GM21390 (cell line): Measurements from ENCODE around the gene RCAN2.
"Not testable (repeated sequence)": the region's sequence is repeated elsewhere in the genome, so short reads cannot be mapped to it uniquely, and the experiment has no call there.

ENCODE experiments used
- ATAC-seq: cut with Tn5 transposase; IDR thresholded peaks from one replicate; pipeline ENCODE4 v1.9.1; 2021; ENCODE audit not compliant: unreplicated experiment

The RCAN2 gene

GRCh38 chr6:46440641-46441040 is 50.6 kb downstream of the RCAN2 start:
- ATAC-seq = no peak

- ATAC-seq = no peak
Measured at GRCh38 chr6:46440141-46440540, 51.1 kb downstream of the RCAN2 start.

- no peak for ATAC-seq
Measured at GRCh38 chr6:46438245-46438644, 53.0 kb downstream of the RCAN2 start.

GRCh38 chr6:46437671-46438221 is 53.5 kb downstream of the RCAN2 start:
- no peak for ATAC-seq

- ATAC-seq = no peak
Measured at GRCh38 chr6:46422619-46423018, 68.6 kb downstream of the RCAN2 start.

- ATAC-seq = no peak
Measured at GRCh38 chr6:46421939-46422338, 69.3 kb downstream of the RCAN2 start.

GRCh38 chr6:46420921-46421638 is 70.2 kb downstream of the RCAN2 start:
- ATAC-seq = no peak

GRCh38 chr6:46419576-46420002 is 71.7 kb downstream of the RCAN2 start:
- no peak for ATAC-seq

- ATAC-seq = no peak
Measured at GRCh38 chr6:46414398-46414797, 76.9 kb downstream of the RCAN2 start.

- no peak for ATAC-seq
Measured at GRCh38 chr6:46412662-46413061, 78.6 kb downstream of the RCAN2 start.

GRCh38 chr6:46411456-46412197 is 79.6 kb downstream of the RCAN2 start:
- no peak for ATAC-seq

- no peak for ATAC-seq
Measured at GRCh38 chr6:46410334-46410953, 80.8 kb downstream of the RCAN2 start.

- ATAC-seq = no peak
Measured at GRCh38 chr6:46407776-46408530, 83.3 kb downstream of the RCAN2 start.

GRCh38 chr6:46407246-46407645 is 84.0 kb downstream of the RCAN2 start:
- no peak for ATAC-seq

GRCh38 chr6:46405620-46406180 is 85.5 kb downstream of the RCAN2 start:
- not testable (repeated sequence) for ATAC-seq

- ATAC-seq = no peak
Measured at GRCh38 chr6:46400898-46401297, 90.4 kb downstream of the RCAN2 start.

- ATAC-seq = no peak
Measured at GRCh38 chr6:46395530-46395929, 95.7 kb downstream of the RCAN2 start.

- no peak for ATAC-seq
Measured at GRCh38 chr6:46393940-46394337, 97.3 kb downstream of the RCAN2 start.

GRCh38 chr6:46393161-46393939 is 97.9 kb downstream of the RCAN2 start:
- no peak for ATAC-seq

GRCh38 chr6:46392294-46392693 is 99.0 kb downstream of the RCAN2 start:
- ATAC-seq = no peak
